SU-DHL-6 (cell line): ENCODE measurements around the gene DPP4.

ENCODE experiments used
- EZH2phosphoT487 ChIP-seq: fragments of 200-600 bp; sonication (generic), shearing (Covaris generic); conservative IDR thresholded peaks from 2 replicates; pipeline ENCODE4 v1.6.1; 2018; ENCODE audit warnings: mild to moderate bottlenecking, antibody characterized with exemption, low read length, moderate library complexity, mixed read lengths
- TF ChIP-seq, protein P1 (sequence below): fragments of 200-600 bp; sonication (generic); IDR thresholded peaks from one replicate; pipeline ENCODE4 v1.5.1; 2017; ENCODE audit warnings: antibody characterized with exemption, mild to moderate bottlenecking, low read length, moderate library complexity; ENCODE audit not compliant: insufficient read depth, poor library complexity, severe bottlenecking

DNA sequence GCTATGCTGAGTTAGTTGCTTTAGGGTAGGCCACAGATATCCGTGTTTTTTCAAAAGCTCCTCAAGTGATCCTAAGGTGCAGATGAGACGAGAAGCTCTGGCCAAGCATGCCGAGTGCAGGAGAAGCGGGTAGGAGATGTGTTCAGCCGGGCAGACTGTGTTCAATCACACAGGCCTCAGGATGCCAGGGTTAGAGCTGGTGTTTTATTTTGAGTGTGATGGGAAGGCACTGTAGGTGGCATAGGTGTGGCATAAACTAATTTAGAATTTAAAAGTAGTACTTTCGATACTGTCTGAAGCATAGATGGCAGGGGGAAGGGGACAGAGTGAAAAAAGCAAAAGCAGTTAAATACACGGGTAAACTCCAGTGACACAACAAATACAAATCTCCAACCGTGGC lies 30.9 kb downstream of the DPP4 start:
- TF ChIP-seq, protein P1, sequence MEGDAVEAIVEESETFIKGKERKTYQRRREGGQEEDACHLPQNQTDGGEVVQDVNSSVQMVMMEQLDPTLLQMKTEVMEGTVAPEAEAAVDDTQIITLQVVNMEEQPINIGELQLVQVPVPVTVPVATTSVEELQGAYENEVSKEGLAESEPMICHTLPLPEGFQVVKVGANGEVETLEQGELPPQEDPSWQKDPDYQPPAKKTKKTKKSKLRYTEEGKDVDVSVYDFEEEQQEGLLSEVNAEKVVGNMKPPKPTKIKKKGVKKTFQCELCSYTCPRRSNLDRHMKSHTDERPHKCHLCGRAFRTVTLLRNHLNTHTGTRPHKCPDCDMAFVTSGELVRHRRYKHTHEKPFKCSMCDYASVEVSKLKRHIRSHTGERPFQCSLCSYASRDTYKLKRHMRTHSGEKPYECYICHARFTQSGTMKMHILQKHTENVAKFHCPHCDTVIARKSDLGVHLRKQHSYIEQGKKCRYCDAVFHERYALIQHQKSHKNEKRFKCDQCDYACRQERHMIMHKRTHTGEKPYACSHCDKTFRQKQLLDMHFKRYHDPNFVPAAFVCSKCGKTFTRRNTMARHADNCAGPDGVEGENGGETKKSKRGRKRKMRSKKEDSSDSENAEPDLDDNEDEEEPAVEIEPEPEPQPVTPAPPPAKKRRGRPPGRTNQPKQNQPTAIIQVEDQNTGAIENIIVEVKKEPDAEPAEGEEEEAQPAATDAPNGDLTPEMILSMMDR: no peak
- TF ChIP-seq EZH2phosphoT487: no peak
